SK-N-SH treated with all-trans-retinoic acid at 6 μM for 48 hours (cell line): ENCODE measurements around the gene CMIP.

Experiments used
- ARNTL ChIP-seq: fragments of 450-650 bp; formaldehyde crosslinking; IDR thresholded peaks from 2 replicates; pipeline ENCODE4 v1.5.0; 2020; ENCODE audit warnings: low read depth, mild to moderate bottlenecking, moderate library complexity, borderline replicate concordance
- CREB5 ChIP-seq: fragments of 250-450 bp; sonication (Bioruptor Pico); IDR thresholded peaks from 2 replicates; pipeline ENCODE4 v1.5.1; 2020; ENCODE audit warnings: low read depth, mild to moderate bottlenecking, moderate library complexity
- CSRNP3 ChIP-seq: fragments of 250-450 bp; sonication (Bioruptor Pico); IDR thresholded peaks from 2 replicates; pipeline ENCODE4 v1.5.1; 2021; ENCODE audit warnings: mild to moderate bottlenecking, moderate library complexity
- ISL1 ChIP-seq: fragments of 250-450 bp; sonication (Bioruptor Pico); IDR thresholded peaks from 2 replicates; pipeline ENCODE4 v2.1.2; 2022; ENCODE audit warnings: mild to moderate bottlenecking, moderate library complexity
- OSR1 ChIP-seq: fragments of 250-450 bp; sonication (Bioruptor Pico); IDR thresholded peaks from 2 replicates; pipeline ENCODE4 v1.8.0; 2022; ENCODE audit warnings: moderate library complexity, mild to moderate bottlenecking, inconsistent platforms
- PATZ1 ChIP-seq: fragments of 250-450 bp; sonication (Bioruptor Pico); IDR thresholded peaks from 2 replicates; pipeline ENCODE4 v1.8.0; 2020; ENCODE audit warnings: mild to moderate bottlenecking, moderate library complexity, borderline replicate concordance
- PPARA ChIP-seq: fragments of 250-450 bp; sonication (Bioruptor Pico); IDR thresholded peaks from 2 replicates; pipeline ENCODE4 v1.5.0; 2020; ENCODE audit warnings: mild to moderate bottlenecking, borderline replicate concordance
- TOX ChIP-seq: fragments of 250-450 bp; sonication (Bioruptor Pico); IDR thresholded peaks from 2 replicates; pipeline ENCODE4 v1.8.0; 2021; ENCODE audit warnings: mild to moderate bottlenecking, moderate library complexity, borderline replicate concordance
- ZFP3 ChIP-seq: fragments of 250-450 bp; sonication (Bioruptor Pico); IDR thresholded peaks from 2 replicates; pipeline ENCODE4 v1.5.0; 2020; ENCODE audit warnings: mild to moderate bottlenecking, moderate library complexity
- ZFP30 ChIP-seq: fragments of 450-650 bp; formaldehyde crosslinking; IDR thresholded peaks from 2 replicates; pipeline ENCODE4 v1.5.0; 2022; ENCODE audit warnings: mild to moderate bottlenecking, moderate library complexity
- ZNF565 ChIP-seq: fragments of 450-650 bp; formaldehyde crosslinking; conservative IDR thresholded peaks from 2 replicates; pipeline ENCODE4 v1.5.0; 2020; ENCODE audit warnings: low read depth, mild to moderate bottlenecking, moderate library complexity
- ZNF70 ChIP-seq: fragments of 450-650 bp; formaldehyde crosslinking; IDR thresholded peaks from 2 replicates; pipeline ENCODE4 v1.5.0; 2020; ENCODE audit warnings: mild to moderate bottlenecking, moderate library complexity

GRCh38 chr16:81706327-81707295 is 262.0 kb downstream of the CMIP start:
- TF ChIP-seq PATZ1 (CRISPR knock-in tag): no peak
- TF ChIP-seq TOX (CRISPR knock-in tag): no peak
- TF ChIP-seq ARNTL (CRISPR knock-in tag): no peak
- no peak for TF ChIP-seq PPARA (CRISPR knock-in tag)
- no peak for TF ChIP-seq CSRNP3 (CRISPR knock-in tag)
- no peak for TF ChIP-seq OSR1 (CRISPR knock-in tag)
- TF ChIP-seq ISL1: no peak
- TF ChIP-seq ZFP30 (CRISPR knock-in tag): no peak
- no peak for TF ChIP-seq CREB5 (CRISPR knock-in tag)
- TF ChIP-seq ZNF70: no peak
- TF ChIP-seq ZNF565 (CRISPR knock-in tag): no peak
- no peak for TF ChIP-seq ZFP3
